A204.1 (cell line): ENCODE measurements around the gene ERMARD.

ENCODE experiments used
- FAIRE-seq: peaks from 2 replicates; lab custom pipeline; 2012; peaks lifted over from hg19 to GRCh38; lab: Jason Lieb, UNC

ERMARD gene

GRCh38 chr6:169802790-169803189 lies 51.4 kb downstream of the ERMARD start:
- no peak for FAIRE-seq

GRCh38 chr6:169803271-169803811 lies 51.9 kb downstream of the ERMARD start:
- no peak for FAIRE-seq

- no peak for FAIRE-seq
Observed at GRCh38 chr6:169803816-169804340, 52.5 kb downstream of the ERMARD start.

- no peak for FAIRE-seq
Observed at GRCh38 chr6:169804427-169804826, 53.0 kb downstream of the ERMARD start.

- FAIRE-seq = no peak
Observed at GRCh38 chr6:169805242-169805838, 53.9 kb downstream of the ERMARD start.

GRCh38 chr6:169806701-169807100 lies 55.3 kb downstream of the ERMARD start:
- FAIRE-seq = no peak

GRCh38 chr6:169807229-169807628 lies 55.8 kb downstream of the ERMARD start:
- no peak for FAIRE-seq

- FAIRE-seq = no peak
Observed at GRCh38 chr6:169807699-169808607, 56.5 kb downstream of the ERMARD start.

GRCh38 chr6:169808608-169808967 lies 57.2 kb downstream of the ERMARD start:
- no peak for FAIRE-seq

- FAIRE-seq = no peak
Observed at GRCh38 chr6:169809386-169809785, 58.0 kb downstream of the ERMARD start.

GRCh38 chr6:169810066-169810989 lies 58.9 kb downstream of the ERMARD start:
- no peak for FAIRE-seq

GRCh38 chr6:169811072-169811471 lies 59.6 kb downstream of the ERMARD start:
- no peak for FAIRE-seq

GRCh38 chr6:169811521-169812256 lies 60.3 kb downstream of the ERMARD start:
- no peak for FAIRE-seq

GRCh38 chr6:169812257-169812644 lies 60.8 kb downstream of the ERMARD start:
- FAIRE-seq = no peak

- FAIRE-seq = no peak
Observed at GRCh38 chr6:169813969-169814368, 62.5 kb downstream of the ERMARD start.

- FAIRE-seq = no peak
Observed at GRCh38 chr6:169816054-169816453, 64.6 kb downstream of the ERMARD start.

GRCh38 chr6:169816975-169817374 lies 65.6 kb downstream of the ERMARD start:
- no peak for FAIRE-seq

GRCh38 chr6:169820358-169820757 lies 68.9 kb downstream of the ERMARD start:
- no peak for FAIRE-seq

- FAIRE-seq = no peak
Observed at GRCh38 chr6:169824021-169824420, 72.6 kb downstream of the ERMARD start.

- no peak for FAIRE-seq
Observed at GRCh38 chr6:169824848-169825557, 73.6 kb downstream of the ERMARD start.
